GM19043 (cell line): Measurements from ENCODE around the gene ADISSP.

Experiments
- ATAC-seq: cut with Tn5 transposase; IDR thresholded peaks from one replicate; pipeline ENCODE4 v1.9.1; 2021; ENCODE audit warnings: low read depth; ENCODE audit not compliant: unreplicated experiment

Gene ADISSP

DNA sequence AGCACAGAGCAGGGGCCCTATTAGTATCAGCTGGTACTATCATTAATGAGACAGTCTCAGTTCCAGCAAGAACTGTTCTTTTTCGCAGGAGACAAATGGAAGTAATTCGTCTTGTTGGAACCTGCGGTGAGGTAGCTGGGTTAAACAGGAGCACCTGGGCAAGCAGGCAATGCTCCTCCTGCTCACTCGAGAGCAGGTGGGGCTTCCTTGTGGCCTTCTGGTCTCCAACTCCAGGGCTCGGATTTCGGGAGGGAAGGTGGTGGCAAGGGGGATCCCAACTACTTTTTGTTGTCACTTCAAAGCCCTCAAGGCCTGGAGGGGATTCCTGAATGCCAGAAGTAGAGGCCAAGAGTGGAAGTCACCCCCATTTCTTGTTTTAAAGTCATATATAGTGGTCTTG, 15.0 kb upstream of the ADISSP start:
- ATAC-seq: no peak

- peak; percentile 55 for ATAC-seq
These were observed 13.8 kb upstream of the ADISSP start, which contains the start of gene SPEF1 for GRCh38 chr20:3781153-3781910. Gene SPEF1, minus strand, starts transcription at chr20:3781448. Its CDS starts 161 bp downstream, at chr20:3781287.

GRCh38 chr20:3778976-3779375, 11.4 kb upstream of the ADISSP start:
- no peak for ATAC-seq

DNA sequence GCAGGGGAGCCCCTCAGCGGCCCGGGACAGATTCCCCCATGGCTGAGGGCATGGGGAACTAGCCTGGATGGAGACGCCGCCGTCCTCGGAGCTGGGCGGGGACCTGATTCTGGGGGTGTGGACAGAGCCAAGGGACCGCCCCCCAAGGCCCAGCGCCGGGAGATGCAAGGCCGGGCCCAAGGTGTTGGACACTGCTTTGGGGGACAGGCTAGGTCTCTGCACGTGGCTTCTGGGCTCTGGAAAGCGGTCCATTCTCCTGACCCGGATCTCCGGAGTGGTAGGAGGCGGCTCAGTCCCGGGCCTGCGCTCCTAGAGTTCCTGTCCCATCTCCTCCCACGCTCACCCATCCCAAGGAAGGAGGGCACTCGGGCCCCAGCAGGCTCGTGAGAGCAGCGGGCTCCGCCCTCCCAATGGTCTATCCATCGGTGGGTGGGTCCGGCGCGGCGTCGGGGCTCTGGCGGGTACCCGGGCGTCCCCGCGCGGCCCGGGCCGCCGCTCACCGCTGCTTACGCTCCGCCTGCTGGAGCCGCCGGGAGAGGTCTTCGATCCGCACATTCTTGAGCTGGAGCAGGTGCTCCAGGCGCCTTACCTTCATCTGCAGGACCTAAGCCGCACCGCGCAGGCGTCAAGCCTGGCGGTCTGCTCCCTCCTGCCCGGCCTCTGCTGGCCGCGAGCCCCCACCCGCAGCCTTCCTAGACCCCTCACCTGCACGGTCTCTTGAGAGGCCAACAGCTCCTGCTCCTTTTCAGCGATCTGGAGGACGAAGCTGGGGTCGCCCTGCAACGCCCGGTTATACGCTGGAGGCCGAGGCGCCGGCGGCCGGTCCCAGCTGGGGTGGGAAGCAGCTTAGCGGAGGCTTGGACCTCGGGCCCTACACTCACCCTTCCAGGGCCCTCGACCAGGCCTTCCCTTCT, 10.4 kb upstream of the ADISSP start:
- ATAC-seq: no peak

DNA sequence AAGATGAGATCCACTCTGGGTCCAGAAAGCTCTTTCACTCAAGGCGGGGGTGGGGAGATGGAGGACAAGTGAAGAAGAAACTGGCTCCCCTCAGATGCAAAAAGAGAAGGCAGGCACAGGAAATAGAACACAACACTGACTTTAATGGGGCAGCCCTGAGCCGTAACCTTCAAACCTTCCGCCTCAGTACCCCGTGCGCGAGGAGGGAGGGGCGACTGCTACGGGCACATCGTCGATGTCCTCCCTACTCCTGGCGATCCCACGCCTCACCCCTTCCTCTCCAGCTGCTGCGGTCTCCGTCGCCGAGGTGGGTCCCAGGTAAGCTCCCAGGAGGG, 9.8 kb upstream of the ADISSP start:
- ATAC-seq: no peak

DNA sequence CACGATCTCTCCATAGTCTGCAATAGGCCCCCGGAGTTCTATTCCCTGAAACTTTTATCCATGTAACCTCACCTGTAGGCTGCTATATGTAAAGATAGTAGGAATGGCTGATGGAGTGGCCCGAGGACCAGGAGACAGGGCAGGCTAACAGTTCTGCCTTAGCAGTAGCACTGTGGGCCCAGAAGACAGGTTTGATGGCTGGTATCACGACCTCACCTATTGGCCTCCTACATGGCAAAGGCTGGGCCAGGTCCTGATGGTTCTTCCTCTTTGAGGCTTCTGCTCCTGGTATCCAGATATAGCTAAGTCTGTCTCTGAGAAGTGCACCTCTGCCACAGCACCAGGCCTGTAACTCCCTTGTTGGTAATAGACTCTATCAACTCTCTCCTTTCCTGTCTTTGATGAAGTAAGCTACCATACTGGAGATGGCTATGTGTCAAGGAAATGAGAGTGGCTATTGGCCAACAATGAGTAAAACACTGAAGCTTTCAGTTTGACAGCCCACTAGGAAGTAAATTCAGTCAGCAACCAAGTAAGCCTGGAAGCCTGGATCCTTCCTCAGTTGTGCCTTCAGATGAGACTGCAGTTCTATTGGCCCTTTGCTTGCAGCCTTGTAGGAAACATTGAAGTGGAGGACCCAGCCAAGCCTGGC, 8.0 kb upstream of the ADISSP start:
- no peak for ATAC-seq

- ATAC-seq: no peak
These were observed 4.1 kb upstream of the ADISSP start for GRCh38 chr20:3771552-3772058.

DNA sequence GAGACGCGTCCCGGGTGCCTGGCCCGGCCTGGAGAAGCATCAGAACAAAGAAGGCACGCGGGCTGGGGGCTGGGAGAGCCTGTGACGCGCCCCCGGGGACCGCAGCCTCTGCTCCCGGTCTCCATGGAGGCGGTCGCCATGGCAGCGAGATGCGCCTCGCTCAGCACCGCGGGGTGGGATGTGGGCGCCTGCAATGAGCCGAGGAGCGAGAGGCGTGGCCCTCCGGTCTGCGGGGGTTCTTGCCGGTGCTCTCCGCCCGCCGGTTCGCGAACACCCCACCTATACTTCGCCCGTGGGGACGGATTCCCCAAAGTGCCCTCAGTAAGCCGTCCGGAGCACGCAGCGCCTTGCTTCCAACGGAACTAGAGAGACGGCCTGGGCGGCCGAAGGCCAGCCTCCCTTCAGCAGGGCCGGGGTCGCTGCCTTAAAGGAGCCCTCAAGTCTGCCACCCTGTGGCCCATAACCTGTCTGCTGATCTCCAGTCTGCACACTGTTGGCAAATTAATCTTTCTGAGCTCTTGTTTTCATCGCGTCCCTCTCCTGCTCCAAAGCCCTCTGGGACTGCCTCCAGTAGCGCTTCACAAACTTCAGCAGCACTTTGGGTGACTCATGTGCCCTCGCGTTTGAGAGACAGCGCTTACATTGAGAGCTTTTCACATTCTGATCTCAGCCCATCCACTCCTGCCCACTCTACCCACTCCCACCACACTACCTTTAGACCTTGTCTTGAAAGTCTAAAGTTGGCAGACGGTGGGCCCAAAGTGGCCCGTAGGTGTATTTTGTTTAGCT, 983 bp upstream of the ADISSP start:
- ATAC-seq: peak; percentile 39

DNA sequence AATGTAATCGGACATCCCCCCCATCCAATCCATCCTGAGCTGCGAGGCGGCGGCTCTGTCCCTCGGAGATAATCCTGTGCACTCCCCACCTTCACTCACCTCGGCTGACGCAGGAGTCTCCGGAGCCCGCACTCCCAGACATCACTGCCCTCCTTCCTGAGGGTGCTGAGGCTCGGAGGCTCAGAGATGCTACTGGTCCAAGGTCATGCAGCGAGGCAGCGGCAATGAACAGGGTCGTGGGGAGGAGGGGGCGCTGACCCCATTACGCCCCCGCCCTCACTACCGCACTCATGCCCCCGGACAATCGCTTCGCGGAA, 485 bp downstream of the ADISSP start:
- no peak for ATAC-seq

DNA sequence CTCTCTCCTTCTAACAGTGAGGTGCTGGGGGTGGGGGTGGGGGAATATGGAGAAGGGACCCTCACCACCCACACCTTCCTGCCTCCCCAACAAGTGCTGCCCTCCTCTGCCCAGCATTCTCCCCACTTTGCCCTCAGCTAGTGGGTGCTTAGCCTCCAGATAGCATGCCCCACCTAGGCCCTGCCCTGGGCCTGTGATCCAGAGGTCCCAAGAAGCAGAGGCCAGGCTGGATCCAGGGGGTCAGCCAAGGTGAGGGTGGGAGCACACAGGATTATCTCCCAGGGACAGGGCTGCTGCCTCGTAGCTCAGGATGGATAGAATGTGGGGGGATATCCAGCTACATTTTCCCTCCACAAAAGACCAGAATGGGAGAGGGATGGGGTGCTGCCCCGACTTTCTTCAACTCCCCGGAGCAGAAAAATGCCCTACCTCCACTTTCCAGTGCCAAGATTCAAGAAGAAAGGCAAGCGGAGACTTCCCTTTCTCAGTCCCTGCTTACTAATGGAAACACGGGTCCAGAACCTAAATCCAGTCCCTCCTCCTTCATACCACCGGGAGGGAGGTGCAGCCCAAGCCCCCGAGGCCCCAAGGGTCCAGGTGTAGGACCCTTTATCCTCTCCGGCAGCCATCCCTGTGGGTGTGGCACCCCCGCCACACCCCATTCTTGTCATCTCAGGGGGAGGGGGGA, 987 bp downstream of the ADISSP start:
- ATAC-seq: no peak

DNA sequence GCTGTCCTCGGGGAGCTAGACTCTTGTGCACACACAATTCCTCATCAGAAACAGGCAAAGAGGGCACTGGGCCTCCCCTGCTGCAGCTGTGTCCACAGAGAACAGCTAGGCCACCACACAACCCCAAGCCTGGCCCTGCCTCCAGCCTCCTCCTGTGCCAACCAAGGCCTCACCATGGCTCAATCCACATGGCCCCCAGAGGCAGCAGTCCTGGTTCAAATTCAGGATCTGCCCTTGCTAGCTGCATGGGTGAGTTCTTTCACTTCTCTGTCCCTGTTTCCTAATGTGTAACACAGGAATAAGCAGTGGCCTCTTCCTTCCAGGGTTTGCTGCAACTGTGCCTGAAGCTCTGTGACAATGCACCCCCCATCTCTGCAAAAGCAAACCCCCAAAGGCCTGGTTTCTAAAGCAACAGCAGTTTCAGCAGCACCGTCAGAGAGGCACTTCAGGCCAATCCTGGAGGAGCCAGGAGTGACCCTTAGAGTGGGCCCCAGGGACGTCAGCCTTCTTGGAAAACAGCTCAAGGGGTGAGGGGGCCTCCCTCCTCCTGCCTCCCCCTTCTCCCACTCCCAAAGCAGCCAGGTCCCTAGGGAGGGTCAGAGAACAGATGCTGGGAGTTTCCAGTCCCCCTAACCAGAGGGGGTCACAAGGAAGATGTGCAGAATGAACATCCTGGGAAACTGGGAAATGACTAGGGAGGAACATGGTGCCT, 2.2 kb downstream of the ADISSP start:
- ATAC-seq: no peak

DNA sequence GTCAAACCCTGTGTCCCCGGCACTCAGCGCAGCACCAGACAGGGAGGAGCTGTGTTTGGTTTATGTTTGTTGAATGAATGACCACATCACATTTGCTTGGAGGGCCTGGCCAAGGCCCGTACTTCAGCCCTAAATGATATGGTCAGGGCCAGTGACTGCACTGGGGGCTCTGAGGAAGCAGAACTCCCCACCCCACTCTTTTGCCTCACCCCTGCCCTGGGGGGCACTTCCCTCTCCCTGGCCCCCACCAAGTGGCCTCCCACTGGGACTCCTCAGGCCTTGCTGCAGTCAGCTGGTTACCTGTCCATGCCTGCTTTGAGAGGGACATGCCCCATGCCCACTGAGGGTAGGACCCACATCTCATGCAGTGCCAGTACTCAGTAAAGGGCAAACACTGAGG, 2.9 kb downstream of the ADISSP start:
- ATAC-seq: no peak

DNA sequence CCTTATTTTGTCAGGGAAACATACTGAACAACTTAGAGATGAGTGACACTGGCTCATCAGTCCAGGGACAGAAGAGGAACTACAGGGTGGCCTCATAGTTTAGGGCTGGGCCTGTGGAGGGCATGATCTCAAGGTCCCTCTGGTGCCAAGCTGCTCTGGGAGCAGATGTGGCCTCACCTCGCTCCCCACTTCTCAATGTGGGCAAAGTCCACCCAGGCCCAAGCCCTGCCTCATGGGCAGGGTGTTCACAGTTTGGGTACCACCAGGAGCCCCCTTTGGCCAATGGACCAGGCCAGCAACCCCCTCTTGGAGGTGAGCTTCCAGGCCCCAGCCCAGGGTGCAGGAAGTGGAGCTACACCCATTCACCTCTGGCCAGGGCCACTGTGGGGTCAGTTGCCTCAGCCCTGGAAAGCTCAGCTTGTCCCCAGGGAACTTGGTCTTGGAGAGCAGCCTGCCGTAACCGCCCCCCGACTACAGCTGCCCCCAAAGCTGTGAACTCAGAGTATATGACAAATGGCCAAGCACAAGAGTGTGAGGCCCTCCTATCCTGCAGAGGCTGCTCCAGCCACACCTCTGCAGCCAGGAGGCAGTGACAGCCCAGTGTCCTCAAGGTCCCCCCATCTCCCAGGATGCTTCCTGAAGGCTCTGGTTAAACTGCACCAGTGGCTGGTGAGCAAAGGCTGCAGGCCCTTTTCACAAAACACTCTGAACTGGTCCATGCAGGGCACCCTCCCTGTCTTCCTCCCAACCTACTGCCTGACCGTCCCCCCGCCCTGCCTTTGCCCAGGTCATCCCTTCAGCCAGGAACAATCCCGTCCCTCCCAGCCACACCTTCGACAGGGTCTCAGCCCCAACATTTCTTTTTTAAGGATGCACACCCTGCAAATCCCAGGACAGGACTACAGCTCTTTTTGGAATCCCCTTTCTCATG, 3.6 kb downstream of the ADISSP start:
- no peak for ATAC-seq

DNA sequence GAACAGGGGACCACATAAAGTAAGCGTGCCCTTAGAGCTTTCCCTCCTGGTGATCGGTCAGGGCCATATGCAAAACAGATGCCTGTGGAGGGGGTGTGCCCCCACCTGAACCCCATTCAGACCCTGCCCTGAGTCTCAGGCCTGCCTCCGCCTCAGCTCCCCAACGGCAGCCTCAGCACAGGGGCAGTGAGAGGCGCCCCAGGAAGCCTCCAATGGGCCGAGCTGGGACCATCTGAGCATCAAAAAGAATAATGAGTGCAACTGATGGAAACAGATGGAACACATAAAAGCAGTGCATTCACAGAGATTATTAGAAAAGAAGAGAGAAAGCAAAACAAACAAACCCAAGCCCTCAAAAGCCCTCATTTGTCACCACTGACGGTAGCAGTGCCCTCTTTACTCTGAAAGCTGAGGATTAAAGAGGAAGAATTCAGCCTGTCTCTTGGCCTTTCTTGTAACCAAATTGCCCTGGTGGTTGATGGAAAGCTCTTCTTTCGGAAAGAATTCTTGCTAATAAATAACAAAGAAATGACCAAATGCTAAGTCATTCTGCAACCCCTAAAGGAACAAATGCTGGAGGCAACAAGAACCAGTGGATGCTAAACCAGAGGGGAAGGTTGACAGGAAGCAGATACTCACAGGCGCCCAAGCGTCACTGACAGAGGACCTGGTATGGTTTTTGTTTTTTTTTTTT, 6.8 kb downstream of the ADISSP start:
- no peak for ATAC-seq

DNA sequence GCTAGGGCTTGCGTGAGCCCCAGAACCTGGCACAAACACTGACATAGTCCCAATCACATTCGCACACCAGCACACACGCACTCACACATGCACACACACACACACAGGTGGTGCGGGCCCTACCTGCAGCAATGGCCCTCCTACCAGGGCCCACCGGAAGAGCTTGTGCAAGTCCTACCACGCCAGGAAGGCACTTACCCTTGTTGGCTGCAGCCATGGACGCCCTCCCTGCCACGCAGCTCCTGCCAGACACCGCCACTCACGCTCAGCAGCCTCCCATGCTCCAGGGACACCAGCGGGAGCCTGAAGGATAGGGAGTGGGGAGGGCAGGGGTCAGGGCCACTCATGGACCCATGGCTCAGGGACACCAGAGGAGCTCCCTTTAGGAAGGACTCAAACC, 7.7 kb downstream of the ADISSP start:
- no peak for ATAC-seq

- no peak for ATAC-seq
These were observed 8.2 kb downstream of the ADISSP start for GRCh38 chr20:3759316-3759823.

GRCh38 chr20:3758566-3758965, 9.0 kb downstream of the ADISSP start:
- no peak for ATAC-seq
